HK-2 (cell line): ENCODE measurements around the gene PEX6.
A peak's percentile ranks its signal among the peaks of the same experiment; 100 is the strongest.
"Not testable (repeated sequence)": the region's sequence is repeated elsewhere in the genome, so short reads cannot be mapped to it uniquely, and the experiment has no call there.

Experiments
- DNase-seq: peaks from one replicate; pipeline ENCODE4 v3.0.0-alpha.2; 2018; ENCODE audit not compliant: unreplicated experiment

The PEX6 gene

GRCh38 chr6:42963855-42964605, 15.0 kb downstream of the PEX6 start:
- DNase-seq = peak; percentile 35

- DNase-seq = no peak
These were observed 15.7 kb downstream of the PEX6 start for GRCh38 chr6:42963179-42963854.

GRCh38 chr6:42962502-42963178, 16.3 kb downstream of the PEX6 start:
- no peak for DNase-seq

DNA sequence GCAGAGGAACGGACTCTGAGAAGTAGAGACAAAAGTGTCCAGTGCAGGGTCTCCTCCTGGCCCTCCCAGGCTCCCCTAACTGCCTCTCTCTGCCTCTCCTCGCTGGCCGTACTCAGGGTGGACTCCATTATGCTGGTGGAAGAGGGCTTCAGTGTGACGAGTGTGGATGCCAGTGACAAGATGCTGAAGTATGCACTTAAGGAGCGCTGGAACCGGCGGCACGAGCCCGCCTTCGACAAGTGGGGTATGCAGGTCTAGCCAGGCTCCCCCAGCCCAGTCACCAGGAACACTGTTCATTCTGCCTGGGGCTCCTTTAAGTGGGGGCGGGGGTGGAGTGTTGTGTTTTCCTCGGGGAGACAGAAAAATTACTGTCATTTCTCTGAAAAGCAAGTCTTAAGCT, 16.9 kb downstream of the PEX6 start:
- no peak for DNase-seq

DNA sequence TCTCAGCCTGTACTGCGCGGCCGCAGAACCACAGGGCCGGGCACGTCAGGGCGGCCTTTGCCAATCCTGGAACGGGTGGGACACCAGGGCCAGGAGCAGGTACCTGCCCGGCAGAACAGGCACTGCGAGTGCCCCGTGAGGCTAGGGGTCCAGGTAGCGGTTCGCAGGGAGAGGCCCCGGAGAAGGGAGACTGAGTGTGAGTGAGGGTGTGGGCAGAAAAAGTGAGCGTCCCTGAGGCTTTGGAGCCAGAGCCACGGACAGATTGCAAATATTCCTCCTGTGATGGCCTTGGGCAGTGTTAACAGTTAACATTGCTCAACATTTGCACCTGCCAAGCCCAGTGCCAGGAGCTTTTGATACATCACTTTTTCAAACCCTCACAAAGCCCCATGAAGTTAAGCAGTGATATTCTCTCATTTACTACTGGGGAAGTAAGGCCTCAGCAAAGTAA, 17.9 kb downstream of the PEX6 start:
- no peak for DNase-seq

GRCh38 chr6:42960243-42961019, 18.6 kb downstream of the PEX6 start, which contains the start of gene GNMT:
GNMT (plus strand) TSS chr6:42960754; CDS start chr6:42960768, 14 bp downstream.
- DNase-seq = peak; percentile 47

- no peak for DNase-seq
These were observed 19.1 kb downstream of the PEX6 start for GRCh38 chr6:42959917-42960242.

DNA sequence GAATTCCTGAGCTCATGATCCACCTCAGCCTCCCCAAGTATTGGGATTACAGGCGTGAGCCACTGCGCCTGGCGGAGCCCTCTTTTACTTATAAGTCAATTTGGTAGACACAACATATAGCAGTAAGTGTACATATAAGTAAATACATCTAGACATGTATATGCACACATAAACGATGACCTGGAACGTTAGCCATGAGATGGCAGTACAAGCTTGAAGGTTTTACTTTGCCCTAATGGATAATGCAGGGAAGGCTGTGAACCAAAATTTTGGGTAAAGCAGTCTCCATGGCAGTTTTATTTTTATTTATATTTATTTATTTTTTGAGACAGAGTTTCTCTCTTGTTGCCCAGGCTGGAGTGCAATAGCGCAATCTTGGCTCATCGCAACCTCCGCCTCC, 20.9 kb downstream of the PEX6 start:
- DNase-seq = no peak

DNA sequence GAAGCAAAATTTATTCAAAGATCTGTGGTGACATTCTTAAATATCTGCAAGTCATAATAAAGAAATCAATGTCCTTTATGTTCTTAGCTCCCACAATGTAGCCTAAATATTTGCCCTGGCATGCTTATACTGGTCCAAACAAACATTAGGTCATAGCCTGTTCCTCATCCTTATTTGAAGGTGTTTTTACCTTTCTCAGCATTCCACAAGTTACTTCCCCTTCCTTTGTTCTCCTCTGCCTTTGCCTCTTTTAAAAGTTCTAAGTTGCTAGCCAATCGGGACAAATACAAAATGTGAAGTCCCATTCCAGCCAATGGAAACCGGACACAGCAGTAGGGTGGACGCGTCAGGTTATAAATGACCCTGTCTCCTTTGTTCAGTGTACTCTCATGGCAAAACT, 24.6 kb downstream of the PEX6 start:
- DNase-seq = not testable (repeated sequence)

GRCh38 chr6:42952389-42952788, 26.6 kb downstream of the PEX6 start:
- DNase-seq = no peak

- DNase-seq = no peak
These were observed 31.0 kb downstream of the PEX6 start for GRCh38 chr6:42947950-42948349.

GRCh38 chr6:42942444-42942843, 36.5 kb downstream of the PEX6 start:
- no peak for DNase-seq

GRCh38 chr6:42941356-42941755, 37.6 kb downstream of the PEX6 start:
- not testable (repeated sequence) for DNase-seq

GRCh38 chr6:42940493-42941045, 38.4 kb downstream of the PEX6 start:
- no peak for DNase-seq

GRCh38 chr6:42939810-42940167, 39.2 kb downstream of the PEX6 start:
- no peak for DNase-seq

GRCh38 chr6:42938987-42939809, 39.8 kb downstream of the PEX6 start:
- DNase-seq = no peak

DNA sequence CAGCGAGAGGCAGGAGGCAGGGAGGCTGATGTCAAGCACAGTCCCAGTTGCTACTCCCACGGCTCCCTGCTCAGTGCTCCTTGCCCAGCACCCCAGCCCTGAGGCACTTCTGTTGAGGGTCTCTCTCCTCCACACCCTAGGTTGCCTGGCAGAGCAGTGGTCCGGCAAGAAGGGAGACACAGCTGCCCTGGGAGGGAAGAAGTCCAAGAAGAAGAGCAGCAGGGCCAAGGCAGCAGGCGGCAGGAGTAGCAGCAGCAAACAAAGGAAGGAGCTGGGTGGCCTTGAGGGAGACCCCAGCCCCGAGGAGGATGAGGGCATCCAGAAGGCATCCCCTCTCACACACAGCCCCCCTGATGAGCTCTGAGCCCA, 40.6 kb downstream of the PEX6 start:
- no peak for DNase-seq

DNA sequence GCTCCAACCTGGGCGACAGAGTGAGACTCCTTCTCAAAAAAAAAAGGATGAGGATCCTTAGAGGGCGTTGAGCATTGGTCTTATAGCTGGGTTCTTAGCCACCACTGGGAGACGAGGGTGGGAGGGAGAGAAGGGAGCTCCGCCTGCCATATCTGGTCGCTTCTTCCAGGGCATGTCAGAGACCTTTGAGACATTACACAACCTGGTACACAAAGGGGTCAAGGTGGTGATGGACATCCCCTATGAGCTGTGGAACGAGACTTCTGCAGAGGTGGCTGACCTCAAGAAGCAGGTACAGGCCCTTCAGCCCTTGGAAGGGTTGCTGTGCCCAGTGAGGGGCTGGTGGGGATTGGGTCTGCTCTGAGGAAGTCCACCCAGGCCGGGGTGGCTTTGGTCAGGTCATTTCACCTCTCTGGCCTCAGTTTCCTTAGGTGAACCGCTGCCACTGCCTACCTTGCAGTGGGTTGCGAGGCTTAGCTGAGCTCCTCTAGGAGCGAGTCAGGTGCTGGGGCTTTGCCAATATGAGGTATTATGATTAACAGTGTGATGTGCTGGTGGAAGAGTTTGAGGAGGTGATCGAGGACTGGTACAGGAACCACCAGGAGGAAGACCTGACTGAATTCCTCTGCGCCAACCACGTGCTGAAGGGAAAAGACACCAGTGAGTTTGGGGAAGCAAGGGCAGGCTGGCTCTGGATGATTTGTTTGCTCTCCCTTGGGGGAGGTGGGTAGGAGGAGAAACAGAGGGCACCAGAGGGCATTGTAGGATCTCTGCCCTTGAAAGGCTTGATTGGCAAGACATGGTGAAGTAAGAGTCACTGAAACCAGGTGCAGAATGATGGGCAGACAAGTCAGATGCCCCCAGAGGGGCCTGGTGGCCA, 41.2 kb downstream of the PEX6 start:
- DNase-seq = peak; percentile 24

GRCh38 chr6:42936398-42936797, 42.6 kb downstream of the PEX6 start:
- no peak for DNase-seq

GRCh38 chr6:42935322-42935721, 43.7 kb downstream of the PEX6 start:
- DNase-seq = no peak
